Endodermal cell (in vitro differentiated cells): Measurements from ENCODE around the gene RNF32. TPM values are rescaled to one million over a fixed set of nuclear protein-coding genes. Genes with fewer than 3 reads are reported as not detected.
A peak's percentile ranks its signal among the peaks of the same experiment; 100 is the strongest.

Experiments
- DNase-seq: peaks from one replicate; pipeline ENCODE4 v3.0.0-alpha.2; 2017
- H3K27ac ChIP-seq: 2 replicates; pipeline ENCODE4 v1.5.1; 2013; ENCODE audit warnings: mild to moderate bottlenecking, low read depth, low read length, moderate library complexity
- H3K27me3 ChIP-seq: 2 replicates; pipeline ENCODE4 v1.6.1; 2013; ENCODE audit warnings: mild to moderate bottlenecking, low read length, moderate library complexity; ENCODE audit not compliant: insufficient read depth, control insufficient read depth, poor library complexity, severe bottlenecking
- H3K36me3 ChIP-seq: 2 replicates; pipeline ENCODE4 v1.7.0; 2013; ENCODE audit warnings: mild to moderate bottlenecking, low read length, moderate library complexity; ENCODE audit not compliant: control insufficient read depth, insufficient read depth
- H3K4me1 ChIP-seq: one replicate; pipeline ENCODE4 v1.7.0; 2013; ENCODE audit warnings: low read length; ENCODE audit not compliant: control insufficient read depth, insufficient read depth
- H3K4me3 ChIP-seq: 2 replicates; pipeline ENCODE4 v1.5.1; 2013; ENCODE audit warnings: mild to moderate bottlenecking, low read length, moderate library complexity
- H3K9ac ChIP-seq: 2 replicates; pipeline ENCODE4 v1.6.1; 2013; ENCODE audit warnings: mild to moderate bottlenecking, low read length, moderate library complexity; ENCODE audit not compliant: poor library complexity, severe bottlenecking; ENCODE audit errors: extremely low read depth
- H3K9me3 ChIP-seq: 2 replicates; pipeline ENCODE4 v1.6.1; 2013; ENCODE audit warnings: mild to moderate bottlenecking, low read length, moderate library complexity; ENCODE audit not compliant: control insufficient read depth
- H3K27ac Mint-ChIP-seq: 2 replicates; pipeline ENCODE4 v1.8.0; 2020; ENCODE audit warnings: mixed read lengths
- H3K27me3 Mint-ChIP-seq: 2 replicates; pipeline ENCODE4 v1.8.0; 2021; ENCODE audit warnings: mild to moderate bottlenecking, mixed read lengths; ENCODE audit not compliant: insufficient read depth
- H3K36me3 Mint-ChIP-seq: 2 replicates; pipeline ENCODE4 v1.8.0; 2020; ENCODE audit warnings: low read depth, mixed read lengths
- H3K4me1 Mint-ChIP-seq: 2 replicates; pipeline ENCODE4 v1.8.0; 2020; ENCODE audit warnings: mixed read lengths
- H3K4me3 Mint-ChIP-seq: 2 replicates; pipeline ENCODE4 v1.8.0; 2020; ENCODE audit warnings: mild to moderate bottlenecking, moderate library complexity, mixed read lengths
- H3K9me3 Mint-ChIP-seq: 2 replicates; pipeline ENCODE4 v1.8.0; 2020; ENCODE audit warnings: mild to moderate bottlenecking, mixed read lengths
- CTCF ChIP-seq: fragments of 200-600 bp; sonication (generic); conservative IDR thresholded peaks from 2 replicates; pipeline ENCODE4 v1.5.0; 2021; ENCODE audit warnings: antibody characterized with exemption, mild to moderate bottlenecking
- WGBS, 2 experiments: methylation state at CpG; one replicate each; pipeline versions ENCODE4 v1.1.5 to v1.1.7; 2013; ENCODE audit warnings: missing lambda C conversion rate in 2 of 2, mixed read lengths in 1 of 2; ENCODE audit not compliant: insufficient coverage in 1 of 2, insufficient read length in 1 of 2; 5-methylcytosine and 5-hydroxymethylcytosine counted together
- total RNA-seq, 2 donors: library from RNA; stranded (reverse); fragmentation: NEBNext Ultra II Directional in 1 of 2; extraction: Animal tissue kit (Norgen Biotek cat#: 25700) in 1 of 2; gene quantifications; 2 replicates in 1 of 2; 3 replicates in 1 of 2; pipeline ENCODE4 v1.2.1, GENCODE V29; 2021

RNF32 gene
- total RNA-seq, 2 donors from 2014 or later: 1.1 to 2.5 TPM

GRCh38 chr7:156667110-156667426, 26.5 kb downstream of the RNF32 start:
- H3K27me3 Mint-ChIP-seq: no peaks in the 10 kb centered on the region
- H3K4me1 Mint-ChIP-seq: peaks cover 31% of the 10 kb centered on the region
- no peak for DNase-seq
- Histone ChIP-seq H3K9ac (no peak overlapping the region), H3K27me3 (no peaks in the 10 kb centered on the region), H3K27ac (peak overlapping the region; percentile 52), H3K9me3 (no peaks in the 10 kb centered on the region), H3K4me3 (peak overlapping the region; percentile 5), H3K36me3 (peaks cover 6% of the 10 kb centered on the region), H3K4me1 (peaks cover 9% of the 10 kb centered on the region)
- H3K36me3 Mint-ChIP-seq: peaks cover 29% of the 10 kb centered on the region
- no peaks in the 10 kb centered on the region for H3K9me3 Mint-ChIP-seq
- peak overlapping the region; percentile 17 for H3K4me3 Mint-ChIP-seq
- WGBS, 2 experiments: 43 to 56% methylated on average over 1 of the region's 1 CpG
- TF ChIP-seq CTCF: no peak
- H3K27ac Mint-ChIP-seq: peak overlapping the region; percentile 94

GRCh38 chr7:156668130-156668741, 27.7 kb downstream of the RNF32 start:
- H3K4me1 ChIP-seq: peaks cover 9% of the 10 kb centered on the region
- no peaks in the 10 kb centered on the region for H3K27me3 ChIP-seq
- no peak overlapping the region for H3K4me3 ChIP-seq
- Mint-ChIP-seq H3K36me3 (peaks cover 25% of the 10 kb centered on the region), H3K4me3 (no peak overlapping the region), H3K4me1 (peaks cover 31% of the 10 kb centered on the region), H3K27ac (no peak overlapping the region), H3K9me3 (no peaks in the 10 kb centered on the region), H3K27me3 (no peaks in the 10 kb centered on the region)
- H3K27ac ChIP-seq: no peak overlapping the region
- no peak for DNase-seq
- H3K9me3 ChIP-seq: no peaks in the 10 kb centered on the region
- H3K36me3 ChIP-seq: peaks cover 15% of the 10 kb centered on the region
- 95 to 99% methylated on average over 8 to 13 of the region's 13 CpGs for WGBS, 2 experiments
- TF ChIP-seq CTCF: no peak
- no peak overlapping the region for H3K9ac ChIP-seq

- no peak overlapping the region for H3K27ac Mint-ChIP-seq
- no peak overlapping the region for H3K9ac ChIP-seq
- 94 to 95% methylated on average over 8 to 19 of the region's 19 CpGs for WGBS, 2 experiments
- H3K4me3 Mint-ChIP-seq: no peak overlapping the region
- no peaks in the 10 kb centered on the region for H3K9me3 ChIP-seq
- H3K9me3 Mint-ChIP-seq: no peaks in the 10 kb centered on the region
- H3K27ac ChIP-seq: no peak overlapping the region
- peaks cover 40% of the 10 kb centered on the region for H3K4me1 Mint-ChIP-seq
- no peak for DNase-seq
- TF ChIP-seq CTCF: no peak
- H3K27me3 Mint-ChIP-seq: no peaks in the 10 kb centered on the region
- peaks cover 15% of the 10 kb centered on the region for H3K36me3 ChIP-seq
- H3K27me3 ChIP-seq: no peaks in the 10 kb centered on the region
- no peak overlapping the region for H3K4me3 ChIP-seq
- peaks cover 12% of the 10 kb centered on the region for H3K4me1 ChIP-seq
- H3K36me3 Mint-ChIP-seq: peaks cover 20% of the 10 kb centered on the region
Observed at GRCh38 chr7:156669035-156669828, 28.7 kb downstream of the RNF32 start.
